SU-DHL-6 (cell line): ENCODE data around the gene DIPK1B.

Experiments
- H2AFZ ChIP-seq: fragments of 200-600 bp; sonication (generic); 2 replicates; pipeline ENCODE4 v1.6.1; 2014; ENCODE audit warnings: low read depth, mild to moderate bottlenecking, moderate library complexity, mixed read lengths, antibody characterized with exemption, low read length; ENCODE audit not compliant: severe bottlenecking
- H3F3A ChIP-seq: fragments of 200-600 bp; shearing (Covaris generic); 2 replicates; pipeline ENCODE4 v1.6.0; 2016; ENCODE audit warnings: antibody characterized with exemption, mild to moderate bottlenecking; ENCODE audit not compliant: insufficient read depth
- H3K27ac ChIP-seq: fragments of 200-600 bp; sonication (generic); 2 replicates; pipeline ENCODE4 v1.5.1; 2016; ENCODE audit warnings: low read depth, mild to moderate bottlenecking, low read length, moderate library complexity, mixed read lengths
- H3K27me3 ChIP-seq: fragments of 200-600 bp; sonication (generic), shearing (Covaris generic); 2 replicates; pipeline ENCODE4 v1.6.0; 2014; ENCODE audit warnings: mild to moderate bottlenecking, low read length
- H3K36me3 ChIP-seq: fragments of 200-600 bp; sonication (generic); 2 replicates; pipeline ENCODE4 v1.6.1; 2014; ENCODE audit warnings: mild to moderate bottlenecking, low read length, mixed read lengths
- H3K4me2 ChIP-seq: fragments of 300-600, 200-600 bp; shearing (Covaris generic), sonication (generic); 2 replicates; pipeline ENCODE4 v1.6.0; 2014; ENCODE audit warnings: low read length, low read depth, mild to moderate bottlenecking; ENCODE audit not compliant: poor library complexity, severe bottlenecking
- H3K4me3 ChIP-seq: fragments of 200-600 bp; sonication (generic); 2 replicates; pipeline ENCODE4 v1.5.1; 2014; ENCODE audit warnings: antibody characterized with exemption, low read length, mild to moderate bottlenecking, mixed read lengths; ENCODE audit not compliant: insufficient read depth, poor library complexity, severe bottlenecking
- H3K79me2 ChIP-seq: fragments of 200-600 bp; sonication (generic); 2 replicates; pipeline ENCODE4 v1.6.1; 2014; ENCODE audit warnings: mild to moderate bottlenecking, low read length, moderate library complexity; ENCODE audit not compliant: insufficient read depth
- H3K9ac ChIP-seq: fragments of 200-600 bp; sonication (generic); 2 replicates; pipeline ENCODE4 v1.7.0; 2014; ENCODE audit warnings: mild to moderate bottlenecking, low read length
- H3K9me2 ChIP-seq: fragments of 200-600 bp; sonication (generic); replicated peaks from 2 replicates; pipeline ENCODE4 v1.6.1; 2014; ENCODE audit warnings: low read length; ENCODE audit not compliant: insufficient read depth
- H3K9me3 ChIP-seq: fragments of 200-600 bp; sonication (generic); 2 replicates; pipeline ENCODE4 v1.6.1; 2014; ENCODE audit warnings: low read length, mixed read lengths; ENCODE audit not compliant: insufficient read depth
- H4K20me1 ChIP-seq: fragments of 200-600 bp; sonication (generic); 2 replicates; pipeline ENCODE4 v1.6.1; 2014; ENCODE audit warnings: low read depth, mild to moderate bottlenecking, antibody characterized with exemption, low read length, moderate library complexity, mixed read lengths
- CTCF ChIP-seq: fragments of 200-600 bp; sonication (generic); IDR thresholded peaks from one replicate; pipeline ENCODE4 v1.5.1; 2017; ENCODE audit warnings: antibody characterized with exemption, mild to moderate bottlenecking, low read length, moderate library complexity; ENCODE audit not compliant: insufficient read depth, poor library complexity, severe bottlenecking
- EZH2phosphoT487 ChIP-seq: fragments of 200-600 bp; sonication (generic), shearing (Covaris generic); conservative IDR thresholded peaks from 2 replicates; pipeline ENCODE4 v1.6.1; 2018; ENCODE audit warnings: mild to moderate bottlenecking, antibody characterized with exemption, low read length, moderate library complexity, mixed read lengths

DIPK1B gene

GRCh38 chr9:136695955-136696354 lies 16.4 kb upstream of the DIPK1B start:
- Histone ChIP-seq H4K20me1 (no peaks in the 10 kb centered on the region), H3K9me2 (no peaks in the 10 kb centered on the region), H3K9me3 (no peaks in the 10 kb centered on the region), H3K4me3 (no peak overlapping the region), H3K27ac (no peak overlapping the region), H3K4me2 (no peak overlapping the region), H2AFZ (no peak overlapping the region), H3K9ac (no peak overlapping the region), H3K27me3 (no peaks in the 10 kb centered on the region), H3K79me2 (no peaks in the 10 kb centered on the region), H3F3A (no peaks in the 10 kb centered on the region), H3K36me3 (no peaks in the 10 kb centered on the region)
- no peak for TF ChIP-seq CTCF
- TF ChIP-seq EZH2phosphoT487 = no peak

GRCh38 chr9:136696502-136696901 lies 15.9 kb upstream of the DIPK1B start:
- no peaks in the 10 kb centered on the region for H3K9me3 ChIP-seq
- TF ChIP-seq EZH2phosphoT487 = no peak
- TF ChIP-seq CTCF = no peak
- H3K9me2 ChIP-seq = no peaks in the 10 kb centered on the region
- H3K9ac ChIP-seq = no peak overlapping the region
- H3K4me2 ChIP-seq = no peak overlapping the region
- H3K27ac ChIP-seq = no peak overlapping the region
- H2AFZ ChIP-seq = no peak overlapping the region
- H3F3A ChIP-seq = no peaks in the 10 kb centered on the region
- no peaks in the 10 kb centered on the region for H4K20me1 ChIP-seq
- no peaks in the 10 kb centered on the region for H3K79me2 ChIP-seq
- no peaks in the 10 kb centered on the region for H3K27me3 ChIP-seq
- H3K4me3 ChIP-seq = no peak overlapping the region
- no peaks in the 10 kb centered on the region for H3K36me3 ChIP-seq

GRCh38 chr9:136697146-136697820 lies 15.1 kb upstream of the DIPK1B start:
- no peaks in the 10 kb centered on the region for H3K9me2 ChIP-seq
- H3K27ac ChIP-seq = no peak overlapping the region
- no peaks in the 10 kb centered on the region for H3K9me3 ChIP-seq
- no peak overlapping the region for H3K4me3 ChIP-seq
- H3F3A ChIP-seq = no peaks in the 10 kb centered on the region
- H2AFZ ChIP-seq = no peak overlapping the region
- H3K79me2 ChIP-seq = no peaks in the 10 kb centered on the region
- no peak overlapping the region for H3K4me2 ChIP-seq
- no peaks in the 10 kb centered on the region for H3K27me3 ChIP-seq
- no peak for TF ChIP-seq CTCF
- no peak for TF ChIP-seq EZH2phosphoT487
- no peaks in the 10 kb centered on the region for H3K36me3 ChIP-seq
- H4K20me1 ChIP-seq = no peaks in the 10 kb centered on the region
- no peak overlapping the region for H3K9ac ChIP-seq
